Thyroid gland (tissue), 4 donors: ENCODE measurements around the gene MAP1B.

Experiments used
- CTCF ChIP-seq, 6 experiments: fragments of 200-600 bp in 3 of 6; fragments of 450-650 bp in 3 of 6; sonication (generic) in 3 of 6; IDR thresholded peaks; one replicate each; pipeline ENCODE4 v1.5.1; 2016 to 2019; ENCODE audit warnings: antibody characterized with exemption in 6 of 6, mild to moderate bottlenecking in 2 of 6, inconsistent platforms in 1 of 6, moderate library complexity in 1 of 6
- POLR2A ChIP-seq, 2 donors: fragments of 450-650 bp; IDR thresholded peaks; one replicate each; pipeline ENCODE4 v1.6.1; 2017; ENCODE audit warnings: antibody characterized with exemption in 2 of 2, mild to moderate bottlenecking in 2 of 2, moderate library complexity in 1 of 2

GRCh38 chr5:72251386-72251785, 144.1 kb downstream of the MAP1B start:
- TF ChIP-seq POLR2A (IDR thresholded peaks at IDR 0.05) (no peak), CTCF (IDR thresholded peaks at IDR 0.05) (no peak)
